DMS153 treated with DMSO at 0.1 percent for 48 hours (cell line): Measurements from ENCODE around the gene SRCIN1.
"Not testable (repeated sequence)": the region's sequence is repeated elsewhere in the genome, so short reads cannot be mapped to it uniquely, and the experiment has no call there.

ENCODE experiments used
- DNase-seq: peaks from one replicate; lab custom pipeline; 2025; ENCODE audit not compliant: unreplicated experiment; lab: John Stamatoyannopoulos, UW

The SRCIN1 gene

GRCh38 chr17:38605841-38606645 is at the start of gene SRCIN1:
SRCIN1 (minus strand) TSS chr17:38605952; CDS start chr17:38605705, 247 bp downstream.
- peak; percentile 23 for DNase-seq

GRCh38 chr17:38654411-38655398 is 49.0 kb upstream of the SRCIN1 start:
- no peak for DNase-seq

GRCh38 chr17:38653679-38654078 is 47.9 kb upstream of the SRCIN1 start:
- no peak for DNase-seq

- no peak for DNase-seq
Measured at GRCh38 chr17:38653230-38653629, 47.5 kb upstream of the SRCIN1 start.

- not testable (repeated sequence) for DNase-seq
Measured at GRCh38 chr17:38650653-38651173, 45.0 kb upstream of the SRCIN1 start.

- no peak for DNase-seq
Measured at GRCh38 chr17:38637951-38638350, 32.2 kb upstream of the SRCIN1 start.

GRCh38 chr17:38636054-38636453 is 30.3 kb upstream of the SRCIN1 start:
- no peak for DNase-seq

GRCh38 chr17:38632334-38632733 is 26.6 kb upstream of the SRCIN1 start:
- no peak for DNase-seq

GRCh38 chr17:38628441-38628840 is 22.7 kb upstream of the SRCIN1 start:
- no peak for DNase-seq

GRCh38 chr17:38627957-38628356 is 22.2 kb upstream of the SRCIN1 start:
- DNase-seq = no peak

- not testable (repeated sequence) for DNase-seq
Measured at GRCh38 chr17:38626606-38627226, 21.0 kb upstream of the SRCIN1 start.

- no peak for DNase-seq
Measured at GRCh38 chr17:38625482-38625881, 19.7 kb upstream of the SRCIN1 start.

- DNase-seq = not testable (repeated sequence)
Measured at GRCh38 chr17:38624782-38625355, 19.1 kb upstream of the SRCIN1 start.

- no peak for DNase-seq
Measured at GRCh38 chr17:38621538-38621937, 15.8 kb upstream of the SRCIN1 start.

GRCh38 chr17:38620551-38621277 is 15.0 kb upstream of the SRCIN1 start:
- DNase-seq = no peak

GRCh38 chr17:38619937-38620550 is 14.3 kb upstream of the SRCIN1 start:
- DNase-seq = no peak

- DNase-seq = no peak
Measured at GRCh38 chr17:38619451-38619795, 13.7 kb upstream of the SRCIN1 start.

- no peak for DNase-seq
Measured at GRCh38 chr17:38617967-38618760, 12.4 kb upstream of the SRCIN1 start.
